ENCODE data around the gene MSANTD1. TPM values are rescaled to one million over a fixed set of nuclear protein-coding genes. Genes with fewer than 3 reads are reported as not detected.

Gene MSANTD1
- total RNA-seq, 2 experiments from 2014 or later, result 0.24 to 0.37 TPM

- Mint-ChIP-seq H3K4me1 (no peaks in the 10 kb centered on the region), H3K27me3 (no peaks in the 10 kb centered on the region), H3K9me3 (peaks cover 1% of the 10 kb centered on the region), H3K27ac (no peak overlapping the region), H3K36me3 (no peaks in the 10 kb centered on the region), H3K4me3 (no peak overlapping the region)
- DNase-seq, result no peak
Measured at GRCh38 chr4:3269991-3270611, 21.1 kb downstream of the MSANTD1 start.

DNA sequence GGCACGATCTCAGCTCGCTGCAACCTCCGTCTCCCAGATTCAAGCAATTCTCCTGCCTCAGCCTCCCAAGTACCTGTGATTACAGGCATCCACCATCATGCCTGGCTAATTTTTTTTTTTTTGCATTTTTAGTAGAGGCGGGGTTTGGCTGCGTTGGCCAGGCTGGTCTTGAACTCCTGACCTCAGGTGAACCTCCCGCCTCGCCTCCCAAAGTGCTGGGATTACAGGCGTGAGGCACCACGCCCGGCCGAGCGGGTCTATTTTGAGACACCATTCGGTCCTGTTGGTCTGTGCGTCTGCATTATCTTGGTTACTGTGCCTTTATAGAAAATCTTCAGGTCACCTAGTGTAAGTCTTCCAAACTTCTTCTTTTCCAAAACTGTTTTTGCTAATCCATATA is 22.2 kb downstream of the MSANTD1 start:
- DNase-seq, result no peak
- no peaks in the 10 kb centered on the region for H3K27me3 Mint-ChIP-seq
- peaks cover 1% of the 10 kb centered on the region for H3K9me3 Mint-ChIP-seq
- H3K4me3 Mint-ChIP-seq, result no peak overlapping the region
- H3K36me3 Mint-ChIP-seq, result no peaks in the 10 kb centered on the region
- H3K4me1 Mint-ChIP-seq, result no peaks in the 10 kb centered on the region
- no peak overlapping the region for H3K27ac Mint-ChIP-seq

DNA sequence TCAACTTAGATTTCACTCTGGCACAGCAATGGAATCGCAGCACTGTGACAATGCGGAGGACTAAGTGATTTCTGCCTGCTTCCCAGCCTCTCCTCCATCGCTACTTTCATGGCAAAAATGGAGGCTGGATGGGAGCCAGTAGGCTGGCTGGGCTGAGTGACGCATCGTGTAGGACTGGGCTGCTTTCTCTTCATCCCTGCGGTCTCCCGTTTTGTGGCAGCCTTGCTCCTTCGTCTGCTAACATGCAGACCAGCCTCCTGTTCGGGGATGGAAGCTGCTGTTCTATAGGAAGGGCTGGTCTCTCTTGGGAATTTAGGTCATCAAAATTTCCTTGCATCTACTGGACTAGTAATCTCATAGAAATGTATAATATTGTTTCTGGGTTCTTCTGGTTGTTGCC is 28.0 kb downstream of the MSANTD1 start:
- no peak overlapping the region for H3K4me3 Mint-ChIP-seq
- H3K36me3 Mint-ChIP-seq, result no peaks in the 10 kb centered on the region
- no peak overlapping the region for H3K27ac Mint-ChIP-seq
- DNase-seq, result no peak
- no peaks in the 10 kb centered on the region for H3K4me1 Mint-ChIP-seq
- H3K9me3 Mint-ChIP-seq, result peaks cover 9% of the 10 kb centered on the region
- no peaks in the 10 kb centered on the region for H3K27me3 Mint-ChIP-seq

DNA sequence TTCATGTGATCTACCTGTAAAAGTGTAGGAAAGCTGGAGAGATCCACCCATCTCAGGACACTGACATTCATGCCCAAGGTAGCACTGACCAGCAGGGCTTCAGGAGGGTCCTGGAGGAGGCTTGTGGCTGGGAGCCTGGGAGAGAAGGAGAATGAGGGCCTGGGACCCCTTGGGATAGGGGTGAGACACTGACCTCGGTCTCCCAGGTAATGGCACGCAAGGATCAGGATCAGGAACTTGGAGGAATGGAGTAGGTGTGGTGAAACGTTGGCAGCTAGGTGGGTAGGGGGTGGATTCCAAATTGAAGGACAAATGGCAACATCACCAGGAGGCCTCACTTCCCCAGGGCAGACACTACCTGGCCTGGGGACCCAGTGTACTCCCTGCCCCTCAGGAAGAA is 31.5 kb downstream of the MSANTD1 start:
- H3K4me1 Mint-ChIP-seq, result no peaks in the 10 kb centered on the region
- DNase-seq, result no peak

DNA sequence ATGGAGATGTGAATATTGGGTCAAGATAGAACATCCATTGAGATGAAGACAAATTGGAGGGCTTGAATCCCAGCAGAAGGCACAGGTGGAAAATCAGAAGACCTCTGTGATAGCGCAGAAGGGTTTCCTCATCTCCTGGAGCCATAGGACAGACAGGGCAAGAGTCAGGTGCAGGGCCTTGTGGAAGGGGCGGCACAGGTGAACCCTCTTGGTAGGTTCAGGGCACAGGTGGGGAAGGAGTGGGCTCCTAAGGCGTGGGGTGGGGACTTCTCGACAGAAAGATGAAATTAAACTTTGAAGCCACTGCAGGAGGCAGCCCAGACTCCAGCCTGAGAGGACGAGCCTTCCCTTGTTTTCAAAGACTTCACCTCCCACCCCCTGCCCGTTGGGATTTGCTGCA is 34.5 kb downstream of the MSANTD1 start:
- Mint-ChIP-seq H3K4me1 (no peaks in the 10 kb centered on the region), H3K27me3 (peaks cover 19% of the 10 kb centered on the region), H3K4me3 (no peak overlapping the region), H3K9me3 (peaks cover 8% of the 10 kb centered on the region), H3K36me3 (no peaks in the 10 kb centered on the region), H3K27ac (no peak overlapping the region)
- no peak for DNase-seq

More for the DNA sequence above, 31.5 kb downstream of the MSANTD1 start:
- Mint-ChIP-seq H3K9me3 (peaks cover 8% of the 10 kb centered on the region), H3K36me3 (no peaks in the 10 kb centered on the region), H3K27ac (no peak overlapping the region), H3K4me3 (no peak overlapping the region), H3K27me3 (peaks cover 6% of the 10 kb centered on the region)

DNA sequence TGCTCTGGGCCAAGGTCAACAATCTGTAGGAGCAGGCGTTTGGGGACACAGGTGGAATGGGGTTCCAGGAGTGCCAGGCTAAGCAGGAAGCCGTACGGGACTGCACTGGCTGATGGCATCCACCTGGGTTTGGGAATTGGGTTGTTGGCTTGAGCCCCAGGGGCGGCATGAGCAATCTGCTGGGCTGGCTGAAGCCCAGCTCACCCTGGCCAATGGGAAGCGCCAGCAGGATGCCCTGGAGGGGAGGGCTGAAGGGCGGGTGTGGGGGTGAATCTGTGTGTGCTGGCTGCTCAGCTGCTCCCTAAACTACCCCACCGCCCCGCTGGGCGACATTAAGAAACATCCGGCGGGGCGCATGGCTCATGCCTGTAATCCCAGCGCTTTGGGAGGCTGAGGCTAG is 35.0 kb downstream of the MSANTD1 start:
- Mint-ChIP-seq H3K36me3 (no peaks in the 10 kb centered on the region), H3K9me3 (peaks cover 8% of the 10 kb centered on the region), H3K27ac (no peak overlapping the region), H3K4me1 (no peaks in the 10 kb centered on the region), H3K4me3 (no peak overlapping the region), H3K27me3 (peaks cover 19% of the 10 kb centered on the region)
- no peak for DNase-seq

GRCh38 chr4:3284734-3285557 is 36.0 kb downstream of the MSANTD1 start:
- Mint-ChIP-seq H3K36me3 (no peaks in the 10 kb centered on the region), H3K9me3 (peaks cover 7% of the 10 kb centered on the region), H3K27ac (no peak overlapping the region), H3K4me1 (no peaks in the 10 kb centered on the region), H3K4me3 (no peak overlapping the region), H3K27me3 (peaks cover 23% of the 10 kb centered on the region)
- no peak for DNase-seq

- Mint-ChIP-seq H3K4me1 (no peaks in the 10 kb centered on the region), H3K9me3 (peaks cover 7% of the 10 kb centered on the region), H3K4me3 (no peak overlapping the region), H3K27ac (no peak overlapping the region), H3K36me3 (no peaks in the 10 kb centered on the region), H3K27me3 (peaks cover 30% of the 10 kb centered on the region)
- DNase-seq, result no peak
Measured at GRCh38 chr4:3285558-3286334, 36.8 kb downstream of the MSANTD1 start.

DNA sequence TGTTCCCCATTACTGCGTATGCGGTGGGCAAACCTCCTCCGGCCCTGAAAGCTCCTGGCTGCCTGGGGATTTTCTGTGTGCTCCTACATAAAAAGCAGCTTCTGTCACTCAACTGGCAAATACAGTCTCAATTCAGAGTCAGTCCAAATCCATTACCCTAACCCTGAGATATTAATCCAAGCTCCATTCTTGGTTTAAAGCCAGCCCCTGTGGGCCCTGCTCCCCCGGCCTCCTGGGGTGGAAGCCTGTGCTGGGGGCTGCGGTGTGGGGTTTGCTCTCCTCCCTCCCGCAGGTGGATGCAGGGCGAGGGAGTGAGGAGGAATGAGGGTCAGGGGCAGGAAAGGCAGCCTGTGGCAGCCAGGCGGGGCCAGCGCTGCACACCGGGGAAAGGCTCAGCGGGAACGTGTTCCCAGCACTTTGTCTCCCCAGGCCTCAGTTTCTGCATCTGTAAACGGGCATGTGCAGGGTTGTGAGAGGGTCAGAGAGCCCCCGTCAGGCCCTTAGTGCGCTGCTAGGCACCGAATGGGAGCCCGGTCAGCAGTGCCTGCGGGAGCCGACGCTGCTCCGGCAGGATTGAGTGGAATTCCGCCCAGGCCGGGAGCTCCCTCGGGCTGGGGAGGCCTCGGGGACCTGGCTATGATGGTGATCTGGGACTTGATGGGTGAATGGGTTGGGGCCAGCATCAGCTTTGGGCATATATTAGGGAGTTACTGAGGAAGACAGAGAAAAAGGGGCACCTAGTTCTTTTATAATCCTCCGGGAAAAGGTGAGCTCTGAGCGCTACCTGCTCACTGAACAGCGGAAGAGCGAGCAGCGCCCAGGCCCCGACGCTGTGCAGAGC is 37.6 kb downstream of the MSANTD1 start:
- H3K9me3 Mint-ChIP-seq, result peaks cover 5% of the 10 kb centered on the region
- H3K4me1 Mint-ChIP-seq, result peaks cover 2% of the 10 kb centered on the region
- no peaks in the 10 kb centered on the region for H3K36me3 Mint-ChIP-seq
- no peak for DNase-seq
- no peak overlapping the region for H3K4me3 Mint-ChIP-seq
- H3K27ac Mint-ChIP-seq, result no peak overlapping the region
- H3K27me3 Mint-ChIP-seq, result peaks cover 34% of the 10 kb centered on the region

DNA sequence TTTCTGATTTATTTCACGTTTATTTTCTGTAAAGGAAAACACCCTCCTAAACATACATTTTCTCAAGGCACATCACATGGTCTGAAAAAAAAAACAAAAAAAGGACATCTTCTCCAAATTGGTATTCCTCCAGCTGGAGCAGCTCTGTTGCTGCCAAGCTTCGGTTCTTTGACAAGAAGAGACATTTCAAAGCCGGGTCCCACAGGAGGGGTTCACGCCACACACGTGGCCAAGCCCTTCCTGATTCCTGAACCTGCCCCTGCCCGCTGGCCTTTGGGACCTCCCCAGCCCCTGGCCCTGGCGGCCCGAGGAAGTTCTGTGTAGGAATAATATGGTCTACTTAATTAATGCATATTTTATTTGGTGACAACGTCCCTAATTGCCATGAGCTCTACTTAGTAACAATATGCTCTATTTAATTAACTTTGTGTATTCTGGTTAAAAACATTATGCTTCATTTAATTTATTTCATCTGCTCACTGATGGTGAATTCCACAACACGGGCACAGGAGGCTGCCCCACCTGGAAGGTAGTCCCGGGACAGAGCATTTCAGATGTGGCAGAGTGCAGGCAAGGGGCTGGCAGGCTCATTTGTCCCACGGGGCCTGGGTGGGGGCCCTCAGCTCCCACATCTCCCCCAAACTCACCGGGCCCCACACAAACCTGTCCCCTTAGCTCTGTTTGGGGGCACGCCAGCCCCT is 38.5 kb downstream of the MSANTD1 start:
- Mint-ChIP-seq H3K27me3 (peaks cover 38% of the 10 kb centered on the region), H3K9me3 (no peaks in the 10 kb centered on the region)

GRCh38 chr4:3287972-3288570 is 39.1 kb downstream of the MSANTD1 start:
- H3K9me3 Mint-ChIP-seq, result no peaks in the 10 kb centered on the region
- peaks cover 38% of the 10 kb centered on the region for H3K27me3 Mint-ChIP-seq
- H3K27ac Mint-ChIP-seq, result no peak overlapping the region
- peaks cover 6% of the 10 kb centered on the region for H3K4me1 Mint-ChIP-seq
- no peak for DNase-seq
- H3K4me3 Mint-ChIP-seq, result no peak overlapping the region
- H3K36me3 Mint-ChIP-seq, result no peaks in the 10 kb centered on the region

More for the DNA sequence above, 38.5 kb downstream of the MSANTD1 start:
- Mint-ChIP-seq H3K36me3 (no peaks in the 10 kb centered on the region), H3K4me1 (peaks cover 6% of the 10 kb centered on the region), H3K4me3 (no peak overlapping the region), H3K27ac (no peak overlapping the region)
- DNase-seq, result no peak

DNA sequence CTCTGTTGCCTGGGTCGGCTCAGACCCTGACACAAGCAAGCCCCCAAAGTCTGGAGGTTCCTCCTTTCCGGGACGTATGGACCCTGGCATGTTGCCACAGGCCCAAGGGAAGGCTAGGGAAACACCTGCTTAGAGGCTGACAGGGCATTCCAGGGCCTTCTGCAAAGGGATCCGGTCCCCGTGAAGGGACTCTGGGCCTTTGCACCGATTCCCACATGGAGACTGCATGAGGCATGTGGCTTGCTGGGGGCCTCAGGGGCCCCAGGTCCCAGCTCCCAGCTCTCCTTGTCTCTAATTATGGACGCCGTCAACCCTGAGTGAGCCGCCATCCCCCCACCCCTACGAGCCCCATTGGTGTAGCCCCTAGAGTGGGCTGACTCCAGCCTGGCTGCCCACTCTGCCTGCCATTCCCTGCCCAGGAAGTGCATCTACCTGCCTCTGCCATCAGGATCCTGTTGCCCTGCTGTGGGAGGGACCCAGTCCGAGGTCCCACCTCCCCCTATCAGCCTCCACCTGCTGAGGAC is 39.7 kb downstream of the MSANTD1 start:
- DNase-seq, result no peak
- no peak overlapping the region for H3K4me3 Mint-ChIP-seq
- H3K9me3 Mint-ChIP-seq, result no peaks in the 10 kb centered on the region
- H3K27ac Mint-ChIP-seq, result no peak overlapping the region
- peaks cover 41% of the 10 kb centered on the region for H3K27me3 Mint-ChIP-seq
- H3K4me1 Mint-ChIP-seq, result peaks cover 6% of the 10 kb centered on the region
- no peaks in the 10 kb centered on the region for H3K36me3 Mint-ChIP-seq

DNA sequence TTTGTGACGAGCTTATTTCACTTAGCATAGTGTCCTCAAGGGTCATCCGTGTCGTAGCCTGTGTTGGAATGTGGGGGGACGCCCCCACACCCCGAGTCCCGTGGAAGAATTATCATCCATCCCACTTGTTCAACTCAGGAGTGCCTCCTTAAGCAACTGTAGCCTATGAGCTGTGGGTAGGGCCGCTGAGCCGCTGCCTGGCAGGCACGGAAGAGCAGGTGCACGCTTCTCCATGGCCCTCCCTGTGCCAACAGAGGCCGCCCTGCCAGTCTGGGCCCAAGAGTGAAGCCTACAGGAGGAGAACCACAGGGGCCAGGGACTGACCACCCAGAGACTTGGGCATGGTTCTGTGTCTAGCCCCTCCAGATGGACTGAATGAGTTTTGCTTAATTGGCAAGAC is 41.5 kb downstream of the MSANTD1 start:
- Mint-ChIP-seq H3K4me3 (no peak overlapping the region), H3K4me1 (peaks cover 6% of the 10 kb centered on the region), H3K27ac (no peak overlapping the region), H3K9me3 (no peaks in the 10 kb centered on the region), H3K36me3 (no peaks in the 10 kb centered on the region), H3K27me3 (peaks cover 50% of the 10 kb centered on the region)
- no peak for DNase-seq

DNA sequence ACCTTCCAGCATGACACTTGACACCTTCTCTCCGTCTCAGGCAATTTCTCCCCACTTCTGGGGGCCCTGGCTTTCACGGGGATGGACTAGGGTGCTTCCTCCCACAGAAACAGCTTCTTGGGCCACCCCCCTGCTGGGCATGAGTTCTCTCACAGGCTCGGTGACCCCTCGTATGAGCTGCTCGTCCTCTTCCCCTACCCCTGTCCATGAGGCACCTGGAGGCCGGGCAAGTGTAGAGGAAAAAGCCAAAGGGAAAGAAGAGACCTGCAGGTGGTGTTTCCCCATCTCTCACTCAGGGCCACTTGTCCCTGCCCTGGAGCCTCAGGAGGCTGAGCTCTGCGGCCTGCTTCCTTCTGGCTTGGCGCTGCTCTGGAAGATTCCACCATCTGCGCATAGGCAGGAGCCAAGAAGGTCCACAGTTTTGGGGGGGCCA is 41.9 kb downstream of the MSANTD1 start:
- DNase-seq, result no peak
- H3K4me1 Mint-ChIP-seq, result peaks cover 6% of the 10 kb centered on the region
- H3K27me3 Mint-ChIP-seq, result peaks cover 50% of the 10 kb centered on the region
- no peaks in the 10 kb centered on the region for H3K36me3 Mint-ChIP-seq
- H3K27ac Mint-ChIP-seq, result no peak overlapping the region
- no peak overlapping the region for H3K4me3 Mint-ChIP-seq
- no peaks in the 10 kb centered on the region for H3K9me3 Mint-ChIP-seq
